Panc1 (cell line): Measurements from ENCODE around the gene ROBO1. TPM values are rescaled to one million over a fixed set of nuclear protein-coding genes. Genes with fewer than 3 reads are reported as not detected.

ENCODE experiments used
- ATAC-seq: fragments of 200-7000 bp; cut with Tn5 transposase; 2 replicates; pipeline ENCODE4 v1.9.1; 2020; ENCODE audit warnings: mild to moderate bottlenecking, moderate library complexity
- BruUV-seq: library from RNA; stranded (reverse); fragments of 400-500 nt; replicated peaks from 2 replicates; lab custom pipeline; 2021; lab: Mats Ljungman, UMichigan
- CTCF ChIA-PET: fragments of 300-600 bp; sonication (Branson Sonifier 250); formaldehyde crosslinking; loops from one replicate; lab custom pipeline; 2022; ENCODE audit warnings: antibody characterized with exemption; lab: Charles Lee
- POLR2A ChIA-PET: fragments of 300-600 bp; sonication (Branson Sonifier 250); formaldehyde crosslinking; loops from one replicate; lab custom pipeline; 2022; ENCODE audit warnings: antibody characterized with exemption; lab: Charles Lee
- DNase-seq: peaks from one replicate; pipeline ENCODE4 v3.0.0-alpha.2; 2010; ENCODE audit warnings: low read depth, low spot score
- H3K27ac ChIP-seq: 2 replicates; pipeline ENCODE4 v1.5.1; 2011; ENCODE audit warnings: mild to moderate bottlenecking, low read length, inconsistent platforms
- H3K27me3 ChIP-seq: fragments of 200-500 bp; sonication (Bioruptor generic); 2 replicates; pipeline ENCODE4 v1.6.0; 2014; ENCODE audit warnings: low read length, inconsistent platforms; ENCODE audit not compliant: control insufficient read depth, insufficient read depth
- H3K36me3 ChIP-seq: fragments of 200-500 bp; sonication (Bioruptor generic); 2 replicates; pipeline ENCODE4 v1.5.1; 2014; ENCODE audit warnings: inconsistent platforms, mild to moderate bottlenecking, low read length, moderate library complexity; ENCODE audit not compliant: control insufficient read depth, insufficient read depth
- H3K4me1 ChIP-seq: 2 replicates; pipeline ENCODE4 v1.5.1; 2011; ENCODE audit warnings: inconsistent platforms, mild to moderate bottlenecking, low read length, moderate library complexity; ENCODE audit not compliant: control insufficient read depth, insufficient read depth
- H3K4me3 ChIP-seq, 2 experiments: 2 replicates each; pipeline ENCODE4 v1.5.1; 2011 to 2012; ENCODE audit warnings: low read depth in 2 of 2, low read length in 2 of 2, mild to moderate bottlenecking in 2 of 2, inconsistent platforms in 1 of 2, moderate library complexity in 1 of 2
- H3K9me3 ChIP-seq: fragments of 200-500 bp; sonication (Bioruptor generic); 2 replicates; pipeline ENCODE4 v1.5.1; 2014; ENCODE audit warnings: low read depth, mild to moderate bottlenecking, inconsistent platforms, low read length, moderate library complexity; ENCODE audit not compliant: control insufficient read depth, insufficient read depth
- POLR2AphosphoS5 ChIP-seq: IDR thresholded peaks from 2 replicates; pipeline ENCODE4 v1.6.1; 2012; ENCODE audit warnings: mild to moderate bottlenecking, low read depth, low read length, moderate library complexity
- SIN3A ChIP-seq: IDR thresholded peaks from 2 replicates; pipeline ENCODE4 v1.6.1; 2012; ENCODE audit warnings: low read depth, mild to moderate bottlenecking, low read length, moderate library complexity, borderline replicate concordance; ENCODE audit not compliant: insufficient read depth
- TCF7L2 ChIP-seq: IDR thresholded peaks from 2 replicates; pipeline ENCODE4 v1.6.1; 2011; ENCODE audit warnings: mild to moderate bottlenecking, low read depth, low read length, inconsistent platforms
- in situ Hi-C: cut with HindIII; loops from 2 replicates; pipeline ENCODE4 v1.10.0; 2016; ENCODE audit warnings: low sequenced_read_pairs, low pct_unique_long_range_greater_than_20kb
- intact Hi-C: fragments of 100-400 bp; cut with micrococcal nuclease; formaldehyde crosslinking; loops from one replicate; pipeline ENCODE4 v1.10.0; 2022; ENCODE audit not compliant: unreplicated experiment
- total RNA-seq: library from RNA; stranded (reverse); gene quantifications from one replicate; pipeline ENCODE4 v1.2.1, GENCODE V29; 2021; ENCODE audit not compliant: unreplicated experiment
- TF ChIP-seq, protein P1 (sequence below), 2 experiments: IDR thresholded peaks; 2 replicates each; pipeline ENCODE4 v1.6.1; 2011 to 2012; ENCODE audit warnings: low read depth in 2 of 2, control low read depth in 1 of 2, low read length in 1 of 2, mild to moderate bottlenecking in 1 of 2, moderate library complexity in 1 of 2; ENCODE audit not compliant: insufficient read depth in 1 of 2
- TF ChIP-seq, protein P2 (sequence below): fragments of 450-650 bp; IDR thresholded peaks from 2 replicates; pipeline ENCODE4 v1.5.1; 2017; ENCODE audit warnings: mild to moderate bottlenecking

The ROBO1 gene
- total RNA-seq, 1 experiment from 2014 or later, result 61.6 TPM

DNA sequence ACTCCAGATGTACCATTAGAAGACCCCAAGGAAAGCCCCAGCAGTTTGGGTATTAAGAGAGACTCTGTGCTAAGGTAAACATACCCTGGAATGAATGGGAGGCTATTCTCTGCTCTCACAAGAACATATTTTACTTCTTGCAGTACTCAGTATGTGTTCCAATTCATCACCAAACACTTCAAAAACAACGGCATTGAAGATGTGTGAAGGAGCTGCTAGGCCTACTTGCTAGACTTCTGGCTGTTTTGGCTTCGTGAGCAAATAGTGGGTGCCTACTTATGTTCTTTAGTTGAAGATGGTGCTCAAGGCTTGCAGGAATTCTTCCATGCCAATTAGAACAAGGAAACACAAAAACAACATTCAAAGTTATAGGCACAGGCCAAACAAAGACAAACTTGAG, 514.5 kb downstream of the ROBO1 start:
- no peak for DNase-seq
- no peak overlapping the region for H3K27ac ChIP-seq
- H3K9me3 ChIP-seq, result no peaks in the 10 kb centered on the region
- no peak overlapping the region for H3K4me3 ChIP-seq
- POLR2A ChIA-PET, result no interaction called here
- H3K36me3 ChIP-seq, result no peaks in the 10 kb centered on the region
- CTCF ChIA-PET, result no interaction called here
- no peaks in the 10 kb centered on the region for H3K4me1 ChIP-seq
- BruUV-seq, result no TSS peak
- intact Hi-C loops (no loop called here), in situ Hi-C loops (no loop called here)
- ATAC-seq, result no peak
- no peak for TF ChIP-seq TCF7L2
- TF ChIP-seq POLR2AphosphoS5, result no peak
- H3K27me3 ChIP-seq, result no peaks in the 10 kb centered on the region

DNA sequence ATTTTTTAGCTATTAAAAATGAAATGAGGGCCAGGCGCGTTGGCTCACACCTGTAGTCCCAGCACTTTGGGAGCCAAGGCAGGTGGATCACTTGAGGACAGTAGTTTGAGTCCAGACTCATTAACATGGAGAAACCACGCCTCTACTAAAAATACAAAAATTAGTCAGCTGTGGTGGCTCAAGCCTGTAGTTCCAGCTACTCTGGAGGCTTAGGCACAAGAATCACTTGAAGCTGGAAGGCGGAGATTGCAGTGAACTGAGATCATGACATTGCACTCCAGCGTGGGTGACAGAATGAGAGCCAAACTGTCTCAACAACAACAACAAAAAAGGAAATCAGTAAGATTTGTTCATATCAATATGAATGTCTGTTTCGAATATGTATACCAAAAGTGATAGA, 517.1 kb downstream of the ROBO1 start:
- no peak for TF ChIP-seq SIN3A
- Histone ChIP-seq H3K36me3 (no peaks in the 10 kb centered on the region), H3K9me3 (no peaks in the 10 kb centered on the region), H3K27ac (no peak overlapping the region), H3K4me1 (no peaks in the 10 kb centered on the region), H3K27me3 (no peaks in the 10 kb centered on the region), H3K4me3 (no peak overlapping the region)
- CTCF ChIA-PET, result no interaction called here
- DNase-seq, result no peak
- BruUV-seq, result no TSS peak
- ATAC-seq, result no peak
- POLR2A ChIA-PET, result no interaction called here
- in situ Hi-C loops, result no loop called here
- intact Hi-C loops, result no loop called here

DNA sequence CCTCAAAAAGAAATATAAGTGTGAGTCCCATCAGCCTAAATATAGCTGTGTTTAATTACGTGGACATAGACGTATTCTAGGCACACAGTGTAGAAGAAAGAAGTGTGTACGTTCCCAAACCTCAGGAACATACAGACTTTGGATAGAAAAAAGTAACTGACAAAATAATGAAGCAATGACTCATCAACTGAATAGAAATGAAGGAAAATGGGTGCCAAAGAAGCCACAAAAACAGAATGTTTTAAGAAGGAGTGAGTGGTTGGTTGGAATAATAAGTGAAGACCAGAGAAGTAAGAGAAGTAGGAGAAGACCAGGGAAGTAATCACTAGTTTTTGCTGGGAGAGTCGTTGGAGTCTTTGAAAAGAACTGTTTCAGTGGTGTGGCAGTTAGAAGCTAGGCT, 518.1 kb downstream of the ROBO1 start:
- Histone ChIP-seq H3K4me3 (no peak overlapping the region), H3K9me3 (no peaks in the 10 kb centered on the region), H3K27ac (no peak overlapping the region), H3K27me3 (no peaks in the 10 kb centered on the region), H3K4me1 (no peaks in the 10 kb centered on the region), H3K36me3 (no peaks in the 10 kb centered on the region)
- no peak for DNase-seq
- CTCF ChIA-PET, result no interaction called here
- in situ Hi-C loops, result no loop called here
- intact Hi-C loops, result no loop called here
- BruUV-seq, result no TSS peak
- POLR2A ChIA-PET, result no interaction called here
- TF ChIP-seq TCF7L2 (no peak), SIN3A (no peak), POLR2AphosphoS5 (no peak)
- TF ChIP-seq, protein P1, sequence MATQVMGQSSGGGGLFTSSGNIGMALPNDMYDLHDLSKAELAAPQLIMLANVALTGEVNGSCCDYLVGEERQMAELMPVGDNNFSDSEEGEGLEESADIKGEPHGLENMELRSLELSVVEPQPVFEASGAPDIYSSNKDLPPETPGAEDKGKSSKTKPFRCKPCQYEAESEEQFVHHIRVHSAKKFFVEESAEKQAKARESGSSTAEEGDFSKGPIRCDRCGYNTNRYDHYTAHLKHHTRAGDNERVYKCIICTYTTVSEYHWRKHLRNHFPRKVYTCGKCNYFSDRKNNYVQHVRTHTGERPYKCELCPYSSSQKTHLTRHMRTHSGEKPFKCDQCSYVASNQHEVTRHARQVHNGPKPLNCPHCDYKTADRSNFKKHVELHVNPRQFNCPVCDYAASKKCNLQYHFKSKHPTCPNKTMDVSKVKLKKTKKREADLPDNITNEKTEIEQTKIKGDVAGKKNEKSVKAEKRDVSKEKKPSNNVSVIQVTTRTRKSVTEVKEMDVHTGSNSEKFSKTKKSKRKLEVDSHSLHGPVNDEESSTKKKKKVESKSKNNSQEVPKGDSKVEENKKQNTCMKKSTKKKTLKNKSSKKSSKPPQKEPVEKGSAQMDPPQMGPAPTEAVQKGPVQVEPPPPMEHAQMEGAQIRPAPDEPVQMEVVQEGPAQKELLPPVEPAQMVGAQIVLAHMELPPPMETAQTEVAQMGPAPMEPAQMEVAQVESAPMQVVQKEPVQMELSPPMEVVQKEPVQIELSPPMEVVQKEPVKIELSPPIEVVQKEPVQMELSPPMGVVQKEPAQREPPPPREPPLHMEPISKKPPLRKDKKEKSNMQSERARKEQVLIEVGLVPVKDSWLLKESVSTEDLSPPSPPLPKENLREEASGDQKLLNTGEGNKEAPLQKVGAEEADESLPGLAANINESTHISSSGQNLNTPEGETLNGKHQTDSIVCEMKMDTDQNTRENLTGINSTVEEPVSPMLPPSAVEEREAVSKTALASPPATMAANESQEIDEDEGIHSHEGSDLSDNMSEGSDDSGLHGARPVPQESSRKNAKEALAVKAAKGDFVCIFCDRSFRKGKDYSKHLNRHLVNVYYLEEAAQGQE (IDR thresholded peaks at IDR 0.05; ENCODE audit: insufficient read depth in 1 of 2, low read depth in 2 of 2, low read length in 1 of 2), result no peak
- TF ChIP-seq, protein P2, sequence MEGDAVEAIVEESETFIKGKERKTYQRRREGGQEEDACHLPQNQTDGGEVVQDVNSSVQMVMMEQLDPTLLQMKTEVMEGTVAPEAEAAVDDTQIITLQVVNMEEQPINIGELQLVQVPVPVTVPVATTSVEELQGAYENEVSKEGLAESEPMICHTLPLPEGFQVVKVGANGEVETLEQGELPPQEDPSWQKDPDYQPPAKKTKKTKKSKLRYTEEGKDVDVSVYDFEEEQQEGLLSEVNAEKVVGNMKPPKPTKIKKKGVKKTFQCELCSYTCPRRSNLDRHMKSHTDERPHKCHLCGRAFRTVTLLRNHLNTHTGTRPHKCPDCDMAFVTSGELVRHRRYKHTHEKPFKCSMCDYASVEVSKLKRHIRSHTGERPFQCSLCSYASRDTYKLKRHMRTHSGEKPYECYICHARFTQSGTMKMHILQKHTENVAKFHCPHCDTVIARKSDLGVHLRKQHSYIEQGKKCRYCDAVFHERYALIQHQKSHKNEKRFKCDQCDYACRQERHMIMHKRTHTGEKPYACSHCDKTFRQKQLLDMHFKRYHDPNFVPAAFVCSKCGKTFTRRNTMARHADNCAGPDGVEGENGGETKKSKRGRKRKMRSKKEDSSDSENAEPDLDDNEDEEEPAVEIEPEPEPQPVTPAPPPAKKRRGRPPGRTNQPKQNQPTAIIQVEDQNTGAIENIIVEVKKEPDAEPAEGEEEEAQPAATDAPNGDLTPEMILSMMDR, result no peak
- no peak for ATAC-seq
